ENCODE data around the gene BMP6. TPM values are rescaled to one million over a fixed set of nuclear protein-coding genes. Genes with fewer than 3 reads are reported as not detected.

BMP6 gene
- total RNA-seq, 1 experiment from 2014 or later = 0.28 TPM

DNA sequence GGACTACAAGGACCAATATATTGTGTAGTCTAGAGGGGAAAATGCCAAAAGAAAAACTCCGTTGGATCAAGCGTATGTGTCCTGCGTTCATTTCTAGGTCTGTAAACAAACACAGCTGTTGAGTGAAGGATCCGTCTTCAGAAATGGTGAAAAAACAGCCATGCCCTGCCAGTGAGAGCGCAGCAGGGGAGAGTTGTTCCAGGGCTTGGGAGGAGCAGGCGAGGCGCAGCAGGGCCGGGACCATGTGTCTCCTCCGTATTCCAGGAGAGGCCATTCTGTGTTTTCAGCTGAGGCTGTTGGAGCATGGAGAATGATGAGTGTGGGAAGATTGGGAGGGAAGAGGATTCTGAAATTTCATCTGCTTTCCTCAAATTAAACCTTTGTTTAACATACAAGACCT lies 38.0 kb downstream of the BMP6 start:
- H2BK20ac ChIP-seq (ENCODE audit: low read depth, low read length, poor library complexity, severe bottlenecking) = no peak overlapping the region
- peaks cover 6 to 15% of the 10 kb centered on the region in 2 experiments for H3K4me1 Mint-ChIP-seq
- no peak overlapping the region for H2BK15ac ChIP-seq (ENCODE audit: low read depth, low read length)
- H3K18ac ChIP-seq (ENCODE audit: insufficient read length, low read depth, low read length) = no peak overlapping the region
- H4K91ac ChIP-seq (ENCODE audit: insufficient read length, low read depth, low read length) = no peak overlapping the region
- H3K4me1 ChIP-seq (ENCODE audit: insufficient read depth, low read length) = 0 out of 2 replicates have a peak, but pooled peaks cover 3% of the 10 kb centered on the region
- no peaks in the 10 kb centered on the region for H3K79me2 ChIP-seq (ENCODE audit: insufficient read depth, low read length)
- WGBS (ENCODE audit: extremely low coverage, insufficient read length, low lambda C conversion rate) = no CpG with 5 or more reads among the region's 9 CpGs
- no peaks in the 10 kb centered on the region for H3K23me2 ChIP-seq (ENCODE audit: insufficient read length, low read depth, low read length, poor library complexity, severe bottlenecking)
- H3K27ac ChIP-seq (ENCODE audit: insufficient read length, low read depth, low read length) = no peak overlapping the region
- H3K56ac ChIP-seq (ENCODE audit: insufficient read length, low read depth, low read length) = no peak overlapping the region
- no peak overlapping the region for H3K14ac ChIP-seq (ENCODE audit: insufficient read depth, low read length)
- no peaks in the 10 kb centered on the region for H3K9me3 ChIP-seq (ENCODE audit: control insufficient read depth, low read depth, low read length)
- H2BK5ac ChIP-seq (ENCODE audit: insufficient read length, low read length) = no peak overlapping the region
- no peak overlapping the region for H2AK5ac ChIP-seq (ENCODE audit: insufficient read length, low read length)
- no peak overlapping the region for H2AFZ ChIP-seq (ENCODE audit: low read length)
- TF ChIP-seq, protein P1, sequence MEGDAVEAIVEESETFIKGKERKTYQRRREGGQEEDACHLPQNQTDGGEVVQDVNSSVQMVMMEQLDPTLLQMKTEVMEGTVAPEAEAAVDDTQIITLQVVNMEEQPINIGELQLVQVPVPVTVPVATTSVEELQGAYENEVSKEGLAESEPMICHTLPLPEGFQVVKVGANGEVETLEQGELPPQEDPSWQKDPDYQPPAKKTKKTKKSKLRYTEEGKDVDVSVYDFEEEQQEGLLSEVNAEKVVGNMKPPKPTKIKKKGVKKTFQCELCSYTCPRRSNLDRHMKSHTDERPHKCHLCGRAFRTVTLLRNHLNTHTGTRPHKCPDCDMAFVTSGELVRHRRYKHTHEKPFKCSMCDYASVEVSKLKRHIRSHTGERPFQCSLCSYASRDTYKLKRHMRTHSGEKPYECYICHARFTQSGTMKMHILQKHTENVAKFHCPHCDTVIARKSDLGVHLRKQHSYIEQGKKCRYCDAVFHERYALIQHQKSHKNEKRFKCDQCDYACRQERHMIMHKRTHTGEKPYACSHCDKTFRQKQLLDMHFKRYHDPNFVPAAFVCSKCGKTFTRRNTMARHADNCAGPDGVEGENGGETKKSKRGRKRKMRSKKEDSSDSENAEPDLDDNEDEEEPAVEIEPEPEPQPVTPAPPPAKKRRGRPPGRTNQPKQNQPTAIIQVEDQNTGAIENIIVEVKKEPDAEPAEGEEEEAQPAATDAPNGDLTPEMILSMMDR (conservative IDR thresholded peaks at IDR 0.05) = no peak
- H3K27ac Mint-ChIP-seq = no peak overlapping the region
- H3K79me1 ChIP-seq (ENCODE audit: insufficient read depth, low read depth, low read length, poor library complexity, severe bottlenecking) = no peaks in the 10 kb centered on the region
- H3K27me3 ChIP-seq (ENCODE audit: insufficient read depth, low read length) = no peaks in the 10 kb centered on the region
- no peak overlapping the region for H3T11ph ChIP-seq (ENCODE audit: low read length)
- H3K4me3 Mint-ChIP-seq = no peak overlapping the region
- H2BK120ac ChIP-seq (ENCODE audit: low read depth, low read length, poor library complexity, severe bottlenecking) = no peak overlapping the region
- H4K20me1 ChIP-seq (ENCODE audit: control insufficient read depth, insufficient read depth, insufficient read length) = no peaks in the 10 kb centered on the region
- no peak overlapping the region for H3K4me2 ChIP-seq (ENCODE audit: insufficient read depth, insufficient read length, low read length)
- peaks cover 3 to 10% of the 10 kb centered on the region in 2 experiments; a peak in 4 of 5 replicates for H3K9me3 Mint-ChIP-seq
- H3K36me3 Mint-ChIP-seq (ENCODE audit: insufficient read depth in 1 of 3, low read depth in 3 of 3) = peaks cover 0 to 10% (median 2%) of the 10 kb centered on the region in 3 experiments; a peak in 5 of 7 replicates
- peaks cover under 1% of the 10 kb centered on the region for H3K27me3 Mint-ChIP-seq (ENCODE audit: low read depth)
- H3K9ac ChIP-seq (ENCODE audit: extremely low read depth, insufficient read length, low read length) = no peak overlapping the region
- H2BK12ac ChIP-seq (ENCODE audit: insufficient read length, low read depth, low read length) = no peak overlapping the region
- no peak for DNase-seq
- H3K4ac ChIP-seq (ENCODE audit: low read depth, low read length) = no peak overlapping the region
- no peak overlapping the region for H4K5ac ChIP-seq (ENCODE audit: insufficient read length, low read depth, low read length)
- no peak overlapping the region for H3K23ac ChIP-seq (ENCODE audit: insufficient read length, low read depth, low read length)
- no peak overlapping the region for H4K8ac ChIP-seq (replicated peaks; ENCODE audit: insufficient read length, low read depth, low read length)
